CD4-positive, alpha-beta T cell treated with Interleukin-4 for 1 hour (primary cell): ENCODE measurements around the gene TMEM129.

Experiments
- DNase-seq, 2 donors: peaks; one replicate each; pipeline ENCODE4 v3.0.0-alpha.2; 2020 to 2022

Gene TMEM129

GRCh38 chr4:1744552-1744951 is 23.4 kb upstream of the TMEM129 start:
- DNase-seq: no peak

- DNase-seq: no peak
Measured at GRCh38 chr4:1743975-1744374, 22.9 kb upstream of the TMEM129 start.

GRCh38 chr4:1743551-1743950 is 22.4 kb upstream of the TMEM129 start:
- DNase-seq: no peak

GRCh38 chr4:1741208-1741607 is 20.1 kb upstream of the TMEM129 start:
- no peak for DNase-seq

- no peak for DNase-seq
Measured at GRCh38 chr4:1740021-1740545, 19.0 kb upstream of the TMEM129 start.

GRCh38 chr4:1739358-1739757 is 18.2 kb upstream of the TMEM129 start:
- DNase-seq: no peak

- DNase-seq: no peak
Measured at GRCh38 chr4:1738410-1738809, 17.3 kb upstream of the TMEM129 start.

GRCh38 chr4:1737666-1738065 is 16.5 kb upstream of the TMEM129 start:
- no peak for DNase-seq

- DNase-seq: no peak
Measured at GRCh38 chr4:1736812-1737211, 15.7 kb upstream of the TMEM129 start.

- DNase-seq: no peak
Measured at GRCh38 chr4:1735215-1735614, 14.1 kb upstream of the TMEM129 start.

- DNase-seq: no peak
Measured at GRCh38 chr4:1732911-1733310, 11.8 kb upstream of the TMEM129 start.

- DNase-seq: no peak
Measured at GRCh38 chr4:1731180-1731579, 10.1 kb upstream of the TMEM129 start.

GRCh38 chr4:1730532-1731135 is 9.5 kb upstream of the TMEM129 start:
- no peak for DNase-seq

- no peak for DNase-seq
Measured at GRCh38 chr4:1728061-1728980, 7.2 kb upstream of the TMEM129 start.

- peak in 1 of 2 donors; percentile 54 for DNase-seq
Measured at GRCh38 chr4:1727117-1728031, 6.3 kb upstream of the TMEM129 start.

- peak; percentile 88 to 89 for DNase-seq
Measured at GRCh38 chr4:1726146-1726934, 5.2 kb upstream of the TMEM129 start.

- no peak for DNase-seq
Measured at GRCh38 chr4:1725521-1725920, 4.4 kb upstream of the TMEM129 start.

GRCh38 chr4:1723131-1723801 is 2.1 kb upstream of the TMEM129 start:
- peak; percentile 70 to 80 for DNase-seq

GRCh38 chr4:1722551-1723118 is 1.5 kb upstream of the TMEM129 start:
- DNase-seq: no peak

- no peak for DNase-seq
Measured at GRCh38 chr4:1721666-1722550, 785 bp upstream of the TMEM129 start.
